Measurements from ENCODE around the gene KNCN. TPM values are rescaled to one million over a fixed set of nuclear protein-coding genes. Genes with fewer than 3 reads are reported as not detected.

Gene KNCN
- total and polyA plus RNA-seq, 9 donors: 0.20 to 0.24 TPM; not detected in 7

- Histone ChIP-seq H3K27me3 (ENCODE audit: control insufficient read depth, insufficient read depth, low read length) (peaks cover 62% of the 10 kb centered on the region), H3K4me1 (ENCODE audit: control insufficient read depth, insufficient read depth, low read length) (peaks cover 25% of the 10 kb centered on the region), H3K4me3 (ENCODE audit: low read length) (no peak overlapping the region), H3K9me3 (replicated peaks; ENCODE audit: control insufficient read depth, low read depth, low read length) (no peaks in the 10 kb centered on the region), H3K36me3 (ENCODE audit: control insufficient read depth, insufficient read depth, low read length) (no peaks in the 10 kb centered on the region), H3K27ac (ENCODE audit: low read length) (no peak overlapping the region)
- DNase-seq: no peak
- WGBS (ENCODE audit: insufficient coverage): 44% methylated on average over 3 of the region's 5 CpGs
Measured at GRCh38 chr1:46546210-46546609, 5.2 kb downstream of the KNCN start.

DNA sequence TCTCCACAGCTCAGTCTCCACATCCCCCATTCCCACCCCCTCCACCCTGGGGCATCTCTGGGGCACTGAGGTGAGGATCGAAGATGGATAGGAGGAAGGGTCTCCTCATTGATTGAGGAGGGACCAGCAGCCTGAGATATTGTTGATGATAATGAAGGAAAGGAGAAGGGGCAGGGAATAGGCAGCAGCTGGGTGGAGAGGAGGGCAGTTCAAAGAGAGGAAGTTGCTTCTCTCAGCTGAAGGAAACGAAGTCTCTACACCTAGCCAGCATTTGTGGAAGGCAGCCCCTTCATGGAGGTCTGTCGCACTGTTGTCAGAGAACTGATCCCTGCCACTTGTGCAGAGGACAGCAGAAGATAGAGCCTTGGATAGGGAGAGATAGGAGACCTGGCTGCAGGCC lies 5.7 kb downstream of the KNCN start:
- Histone ChIP-seq H3K9me3 (replicated peaks; ENCODE audit: control insufficient read depth, low read depth, low read length) (no peaks in the 10 kb centered on the region), H3K36me3 (ENCODE audit: control insufficient read depth, insufficient read depth, low read length) (no peaks in the 10 kb centered on the region), H3K27me3 (ENCODE audit: control insufficient read depth, insufficient read depth, low read length) (peaks cover 67% of the 10 kb centered on the region), H3K4me3 (ENCODE audit: low read length) (no peak overlapping the region), H3K4me1 (ENCODE audit: control insufficient read depth, insufficient read depth, low read length) (peaks cover 22% of the 10 kb centered on the region), H3K27ac (ENCODE audit: low read length) (no peak overlapping the region)
- 68% methylated on average over 3 of the region's 3 CpGs for WGBS (ENCODE audit: insufficient coverage)
- DNase-seq: no peak

DNA sequence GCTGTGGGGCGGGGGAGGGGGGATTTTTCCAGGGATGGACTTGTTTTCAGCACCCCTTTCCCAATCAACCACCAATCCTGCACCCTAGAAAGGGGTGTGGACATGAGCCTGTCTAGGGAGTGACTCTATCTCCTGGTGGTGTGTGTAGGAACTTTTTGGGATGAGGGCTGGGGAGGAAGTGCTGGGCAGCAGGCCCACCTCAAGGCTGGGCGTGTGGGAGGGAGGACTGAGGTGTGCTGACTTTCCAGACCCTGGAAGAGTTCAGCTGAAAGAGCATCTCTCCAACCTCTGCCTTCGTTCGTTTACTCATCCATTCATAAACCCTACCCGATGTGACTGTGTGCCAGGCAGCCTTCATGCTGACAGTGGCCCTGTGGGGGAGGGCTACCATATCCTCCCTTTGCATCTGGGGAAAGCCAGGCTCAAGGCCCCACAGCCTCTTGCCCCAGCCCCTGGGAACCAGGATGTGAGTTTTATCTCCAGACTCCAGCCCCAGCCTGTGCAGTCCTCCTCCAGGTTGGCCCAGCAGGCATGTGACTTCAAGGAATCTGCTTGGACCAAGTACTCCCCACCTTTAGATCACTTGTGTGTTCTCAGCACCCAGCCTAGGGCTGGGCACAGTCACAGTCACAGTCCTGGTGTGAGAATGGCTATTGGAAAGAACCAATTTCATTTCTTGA lies 6.7 kb downstream of the KNCN start:
- 17% methylated on average over 1 of the region's 5 CpGs for WGBS (ENCODE audit: insufficient coverage)
- Histone ChIP-seq H3K4me1 (ENCODE audit: control insufficient read depth, insufficient read depth, low read length) (peaks cover 11% of the 10 kb centered on the region), H3K36me3 (ENCODE audit: control insufficient read depth, insufficient read depth, low read length) (no peaks in the 10 kb centered on the region), H3K4me3 (ENCODE audit: low read length) (no peak overlapping the region), H3K9me3 (replicated peaks; ENCODE audit: control insufficient read depth, low read depth, low read length) (no peaks in the 10 kb centered on the region), H3K27me3 (ENCODE audit: control insufficient read depth, insufficient read depth, low read length) (peaks cover 70% of the 10 kb centered on the region), H3K27ac (ENCODE audit: low read length) (no peak overlapping the region)
- DNase-seq: no peak

- no peak for DNase-seq
- Histone ChIP-seq H3K4me1 (ENCODE audit: control insufficient read depth, insufficient read depth, low read length) (peaks cover 6% of the 10 kb centered on the region), H3K4me3 (ENCODE audit: low read length) (no peak overlapping the region), H3K27me3 (ENCODE audit: control insufficient read depth, insufficient read depth, low read length) (peaks cover 72% of the 10 kb centered on the region), H3K9me3 (replicated peaks; ENCODE audit: control insufficient read depth, low read depth, low read length) (no peaks in the 10 kb centered on the region), H3K36me3 (ENCODE audit: control insufficient read depth, insufficient read depth, low read length) (no peaks in the 10 kb centered on the region), H3K27ac (ENCODE audit: low read length) (no peak overlapping the region)
- WGBS (ENCODE audit: insufficient coverage): 0% methylated on average over 40 of the region's 58 CpGs
Measured at GRCh38 chr1:46543761-46544560, 7.5 kb downstream of the KNCN start.

DNA sequence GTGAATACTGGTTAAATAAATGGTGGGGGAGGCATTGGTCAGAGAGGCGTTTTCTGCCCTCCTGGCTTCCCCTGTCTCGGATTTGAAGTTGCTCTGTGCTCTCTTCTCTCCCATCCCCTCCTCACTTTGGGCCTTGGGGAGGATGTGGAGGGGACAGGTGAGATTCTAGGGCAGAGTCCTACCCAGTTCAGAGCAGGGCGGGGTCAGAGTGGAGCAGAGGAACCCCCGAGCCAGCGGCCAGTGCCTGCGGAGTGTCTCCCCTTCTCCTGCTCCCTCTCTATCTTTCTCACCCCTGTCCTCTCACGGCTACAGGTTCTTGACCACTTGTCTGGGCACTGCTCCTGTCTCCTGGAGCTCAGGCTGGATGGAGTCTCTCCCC lies 8.1 kb downstream of the KNCN start:
- Histone ChIP-seq H3K9me3 (replicated peaks; ENCODE audit: control insufficient read depth, low read depth, low read length) (no peaks in the 10 kb centered on the region), H3K27me3 (ENCODE audit: control insufficient read depth, insufficient read depth, low read length) (peaks cover 72% of the 10 kb centered on the region), H3K4me1 (ENCODE audit: control insufficient read depth, insufficient read depth, low read length) (peaks cover 6% of the 10 kb centered on the region), H3K27ac (ENCODE audit: low read length) (no peak overlapping the region), H3K4me3 (ENCODE audit: low read length) (no peak overlapping the region), H3K36me3 (ENCODE audit: control insufficient read depth, insufficient read depth, low read length) (no peaks in the 10 kb centered on the region)
- 11% methylated on average over 1 of the region's 7 CpGs for WGBS (ENCODE audit: insufficient coverage)
- no peak for DNase-seq

GRCh38 chr1:46539972-46540371 lies 11.5 kb downstream of the KNCN start:
- H3K4me1 ChIP-seq (ENCODE audit: control insufficient read depth, insufficient read depth, low read length): peaks cover 6% of the 10 kb centered on the region
- DNase-seq: no peak
- H3K27ac ChIP-seq (ENCODE audit: low read length): no peak overlapping the region
- 64% methylated on average over 9 of the region's 9 CpGs for WGBS (ENCODE audit: insufficient coverage)
- H3K36me3 ChIP-seq (ENCODE audit: control insufficient read depth, insufficient read depth, low read length): no peaks in the 10 kb centered on the region
- peaks cover 58% of the 10 kb centered on the region for H3K27me3 ChIP-seq (ENCODE audit: control insufficient read depth, insufficient read depth, low read length)
- no peaks in the 10 kb centered on the region for H3K9me3 ChIP-seq (replicated peaks; ENCODE audit: control insufficient read depth, low read depth, low read length)
- H3K4me3 ChIP-seq (ENCODE audit: low read length): no peak overlapping the region

DNA sequence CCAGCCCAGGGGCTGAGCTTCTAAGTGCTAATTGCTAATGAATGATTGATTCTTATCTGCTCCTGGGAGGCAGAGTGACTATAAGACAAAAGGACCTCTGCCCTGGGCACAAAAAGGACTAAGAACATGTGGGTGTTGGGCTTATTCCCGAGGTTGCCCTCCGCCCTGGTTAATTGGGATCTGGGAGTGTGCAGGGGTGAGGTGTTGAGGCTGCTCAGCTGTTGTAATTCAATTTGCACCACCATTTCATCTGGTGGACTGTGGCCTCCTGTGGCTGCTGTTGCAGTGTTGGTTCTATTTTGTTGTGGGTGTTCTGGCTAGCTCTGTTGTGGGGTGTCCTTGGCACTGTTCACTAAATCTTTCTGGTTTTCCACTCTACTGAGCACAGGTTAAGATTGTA lies 13.3 kb downstream of the KNCN start:
- no CpG with 5 or more reads among the region's 2 CpGs for WGBS (ENCODE audit: insufficient coverage)

GRCh38 chr1:46537651-46538050 lies 13.8 kb downstream of the KNCN start:
- Histone ChIP-seq H3K36me3 (ENCODE audit: control insufficient read depth, insufficient read depth, low read length) (no peaks in the 10 kb centered on the region), H3K27me3 (ENCODE audit: control insufficient read depth, insufficient read depth, low read length) (peaks cover 49% of the 10 kb centered on the region), H3K4me1 (ENCODE audit: control insufficient read depth, insufficient read depth, low read length) (peaks cover 5% of the 10 kb centered on the region), H3K27ac (ENCODE audit: low read length) (no peak overlapping the region), H3K9me3 (replicated peaks; ENCODE audit: control insufficient read depth, low read depth, low read length) (no peaks in the 10 kb centered on the region), H3K4me3 (ENCODE audit: low read length) (no peak overlapping the region)
- no CpG with 5 or more reads among the region's 2 CpGs for WGBS (ENCODE audit: insufficient coverage)
- DNase-seq: no peak

More for the DNA sequence above, 13.3 kb downstream of the KNCN start:
- no peaks in the 10 kb centered on the region for H3K36me3 ChIP-seq (ENCODE audit: control insufficient read depth, insufficient read depth, low read length)
- H3K4me1 ChIP-seq (ENCODE audit: control insufficient read depth, insufficient read depth, low read length): peaks cover 4% of the 10 kb centered on the region
- DNase-seq: no peak
- H3K9me3 ChIP-seq (replicated peaks; ENCODE audit: control insufficient read depth, low read depth, low read length): no peaks in the 10 kb centered on the region
- peaks cover 53% of the 10 kb centered on the region for H3K27me3 ChIP-seq (ENCODE audit: control insufficient read depth, insufficient read depth, low read length)
- no peak overlapping the region for H3K4me3 ChIP-seq (ENCODE audit: low read length)
- H3K27ac ChIP-seq (ENCODE audit: low read length): no peak overlapping the region

DNA sequence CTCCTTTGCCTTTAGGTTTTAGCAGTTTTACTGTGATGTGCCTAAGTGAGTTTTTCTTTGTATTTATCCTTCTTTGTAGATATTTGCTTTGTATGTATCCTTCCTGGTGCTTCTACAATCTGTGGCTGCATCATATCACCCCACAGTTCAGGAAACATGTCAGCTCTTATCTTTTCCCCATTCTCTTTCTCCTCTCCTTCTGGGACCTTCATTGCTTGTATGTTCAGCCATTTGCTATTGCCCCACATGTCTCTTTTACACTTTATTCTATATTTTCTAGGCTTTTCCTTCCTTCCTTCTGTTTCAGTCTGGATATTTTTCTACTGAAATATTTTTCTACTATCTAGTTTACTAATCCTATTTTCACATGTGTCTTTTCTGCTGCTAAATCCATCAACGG lies 14.9 kb downstream of the KNCN start:
- no peak for DNase-seq
- no peak overlapping the region for H3K27ac ChIP-seq (ENCODE audit: low read length)
- no peaks in the 10 kb centered on the region for H3K36me3 ChIP-seq (ENCODE audit: control insufficient read depth, insufficient read depth, low read length)
- WGBS (ENCODE audit: insufficient coverage): no CpG with 5 or more reads among the region's 1 CpG
- no peak overlapping the region for H3K4me3 ChIP-seq (ENCODE audit: low read length)
- peaks cover 46% of the 10 kb centered on the region for H3K27me3 ChIP-seq (ENCODE audit: control insufficient read depth, insufficient read depth, low read length)
- peaks cover 7% of the 10 kb centered on the region for H3K4me1 ChIP-seq (ENCODE audit: control insufficient read depth, insufficient read depth, low read length)
- no peaks in the 10 kb centered on the region for H3K9me3 ChIP-seq (replicated peaks; ENCODE audit: control insufficient read depth, low read depth, low read length)

DNA sequence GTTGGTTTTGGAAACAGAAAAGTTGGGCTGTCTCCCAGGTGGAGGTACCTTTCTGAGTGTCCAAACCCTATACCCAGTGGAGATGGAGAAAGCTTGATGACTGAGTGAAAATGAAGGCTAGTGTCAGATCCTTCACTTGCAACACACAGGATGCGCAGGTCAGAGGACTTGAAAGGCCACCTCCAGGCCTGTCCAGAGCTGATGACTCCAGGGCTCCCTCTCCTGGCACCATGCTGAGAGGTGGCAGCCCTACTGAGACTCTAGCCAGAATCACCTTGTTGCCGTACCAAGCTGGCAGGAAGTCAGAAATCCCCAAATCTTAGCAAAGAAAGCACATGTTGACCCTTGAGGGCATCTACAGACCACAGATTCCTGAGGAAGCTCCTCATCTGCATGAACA lies 16.4 kb downstream of the KNCN start:
- no peaks in the 10 kb centered on the region for H3K9me3 ChIP-seq (replicated peaks; ENCODE audit: control insufficient read depth, low read depth, low read length)
- DNase-seq: no peak
- H3K4me1 ChIP-seq (ENCODE audit: control insufficient read depth, insufficient read depth, low read length): peaks cover 7% of the 10 kb centered on the region
- H3K27ac ChIP-seq (ENCODE audit: low read length): no peak overlapping the region
- 50% methylated on average over 2 of the region's 2 CpGs for WGBS (ENCODE audit: insufficient coverage)
- H3K27me3 ChIP-seq (ENCODE audit: control insufficient read depth, insufficient read depth, low read length): peaks cover 46% of the 10 kb centered on the region
- no peaks in the 10 kb centered on the region for H3K36me3 ChIP-seq (ENCODE audit: control insufficient read depth, insufficient read depth, low read length)
- H3K4me3 ChIP-seq (ENCODE audit: low read length): no peak overlapping the region
